Measurements from ENCODE around the gene EBPL. TPM values are rescaled to one million over a fixed set of nuclear protein-coding genes. Genes with fewer than 3 reads are reported as not detected.

Gene EBPL
- polyA plus RNA-seq, 3 donors, result 49.8 to 61.6 (median 54.5) TPM

DNA sequence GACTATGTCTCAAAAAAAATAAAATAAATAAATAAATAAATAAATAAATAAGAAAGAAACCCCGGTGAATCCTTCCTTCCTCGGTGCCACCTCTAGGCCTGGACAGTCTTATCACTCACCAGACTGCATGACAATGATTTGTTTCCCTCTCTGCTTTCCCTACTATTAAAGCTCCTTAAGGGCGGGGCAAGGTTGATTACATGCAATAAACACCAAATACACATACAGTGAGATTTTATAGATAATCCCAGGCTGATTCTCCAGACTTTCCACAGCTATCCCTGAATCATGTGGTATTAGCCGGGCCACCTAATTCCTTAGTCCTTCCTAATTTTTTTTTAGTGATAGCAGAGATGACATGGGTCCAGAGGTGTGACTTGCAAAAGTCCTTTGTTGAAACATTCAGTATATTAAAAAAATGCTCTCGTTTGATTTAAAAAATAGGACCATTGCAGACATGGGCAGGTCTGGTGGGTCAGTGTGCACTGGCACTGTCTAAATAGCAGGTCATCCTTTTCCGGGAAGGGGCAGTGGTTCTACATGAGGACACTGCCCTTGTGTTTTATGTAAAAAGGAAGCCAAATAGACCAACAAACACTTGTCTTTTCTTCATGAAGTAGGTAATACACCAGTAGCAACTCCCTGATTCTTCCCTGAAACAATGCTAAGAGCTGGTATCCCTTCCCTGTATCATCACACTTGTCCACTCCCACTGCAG lies 14.5 kb downstream of the EBPL start:
- DNase-seq (ENCODE audit: low read depth in 3 of 3, low spot score in 2 of 3), result no peak

DNA sequence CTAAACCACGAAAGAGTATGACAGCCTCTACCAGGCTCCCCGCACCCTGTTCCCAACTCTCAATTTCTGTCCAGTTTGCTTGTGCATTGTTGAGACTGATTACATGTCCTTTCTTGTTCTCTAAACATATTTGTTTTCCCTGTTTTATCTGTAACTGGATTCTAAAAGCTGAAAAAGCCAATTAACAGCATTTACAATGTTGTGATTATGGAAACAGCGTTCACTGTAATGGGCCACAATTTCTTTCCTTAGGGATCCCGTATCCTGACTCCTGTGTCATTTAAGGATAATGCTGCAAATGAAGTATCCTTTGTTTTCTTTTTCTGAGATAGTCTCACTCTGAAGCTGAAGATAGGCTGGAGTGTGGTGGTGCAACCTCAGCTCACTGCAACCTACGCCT lies 20.5 kb downstream of the EBPL start:
- no peak for DNase-seq (ENCODE audit: low read depth in 3 of 3, low spot score in 2 of 3)

DNA sequence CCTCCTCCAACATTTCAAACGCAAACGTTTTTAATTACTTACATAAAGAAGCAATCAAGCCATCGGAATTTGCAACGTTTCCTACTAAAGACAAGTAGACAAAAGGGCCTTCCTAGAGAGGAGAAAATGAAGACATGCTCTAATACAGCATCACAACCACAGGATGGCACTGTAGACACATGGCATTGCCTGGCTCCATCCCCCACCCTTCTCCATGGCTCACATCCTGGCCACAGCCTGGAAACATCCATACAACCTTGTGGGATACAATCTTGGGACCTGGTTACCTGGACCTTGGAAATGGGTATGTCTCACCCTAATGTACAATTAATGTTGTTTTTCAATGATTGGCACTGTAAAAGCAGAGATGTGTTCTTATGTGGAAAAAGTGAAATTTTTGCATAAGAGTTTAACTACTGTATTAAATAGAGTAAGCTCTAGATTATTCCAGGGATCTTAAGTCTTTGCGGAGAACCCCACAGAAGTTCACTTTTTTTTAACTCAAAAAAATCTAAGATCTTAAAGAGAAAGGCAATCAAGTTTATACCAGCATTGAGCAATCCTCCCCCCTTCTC lies 21.5 kb downstream of the EBPL start:
- peak in 1 of 3 donors; percentile 34 for DNase-seq (ENCODE audit: low read depth in 3 of 3, low spot score in 2 of 3)

DNA sequence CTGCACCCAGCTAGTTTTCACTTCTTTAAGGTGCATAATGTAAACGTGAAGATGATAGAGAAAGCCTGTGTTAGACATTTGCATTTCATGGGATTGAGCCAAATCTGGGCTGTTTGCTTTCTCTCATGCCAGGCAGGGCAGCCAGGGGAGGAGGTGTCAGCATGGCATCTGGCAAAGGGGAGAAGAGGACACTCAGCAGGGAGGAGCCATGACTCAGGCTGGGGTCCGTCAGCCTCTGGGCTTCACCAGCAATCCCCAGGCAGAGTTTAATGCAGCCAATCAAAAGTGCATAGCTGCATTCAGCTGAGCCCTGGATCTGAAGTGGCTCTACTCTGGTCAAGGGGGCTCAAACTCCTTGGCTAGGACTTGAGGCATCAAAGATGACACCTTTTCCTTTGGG lies 23.5 kb downstream of the EBPL start:
- no peak for DNase-seq (ENCODE audit: low read depth in 3 of 3, low spot score in 2 of 3)

DNA sequence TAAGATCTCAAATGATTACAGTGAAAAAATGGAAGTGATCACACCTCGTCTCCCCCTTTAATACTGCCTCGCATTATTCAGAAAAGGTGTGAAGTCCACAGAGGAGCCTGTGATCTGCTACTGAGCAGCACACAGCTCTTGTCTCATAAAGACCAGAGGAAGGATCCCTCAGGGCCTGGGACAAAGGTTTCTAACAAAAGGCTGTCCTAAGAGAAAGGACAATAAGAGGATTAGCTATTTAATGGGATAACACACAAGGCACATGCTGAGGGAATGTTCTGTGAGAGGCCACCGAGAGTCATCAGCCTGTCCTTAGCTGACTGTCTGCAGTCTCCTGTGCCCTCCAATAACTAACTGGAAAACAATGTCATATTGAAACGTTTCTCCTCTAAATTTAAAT lies 26.7 kb downstream of the EBPL start:
- DNase-seq (ENCODE audit: low read depth in 3 of 3, low spot score in 2 of 3), result no peak

DNA sequence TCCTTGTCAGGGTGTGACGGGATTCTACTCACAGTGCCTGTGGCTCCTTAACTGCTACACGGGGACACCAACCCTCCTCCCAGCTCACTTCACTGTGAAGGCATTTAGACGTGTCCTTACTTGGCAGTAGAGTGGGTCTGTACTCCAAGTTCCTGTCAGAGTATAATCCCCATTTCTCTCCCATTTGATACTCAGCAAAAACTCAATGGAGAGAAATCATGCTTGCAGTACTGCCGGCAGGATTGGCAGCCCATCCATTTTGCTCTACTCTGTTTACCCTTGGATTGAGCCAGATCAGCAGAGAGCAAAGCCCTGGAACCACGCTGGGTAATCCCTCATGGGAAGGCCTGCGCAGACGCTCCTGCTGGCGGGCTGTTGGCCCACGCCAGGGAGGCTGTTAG lies 34.0 kb downstream of the EBPL start:
- no peak for DNase-seq (ENCODE audit: low read depth in 3 of 3, low spot score in 2 of 3)

DNA sequence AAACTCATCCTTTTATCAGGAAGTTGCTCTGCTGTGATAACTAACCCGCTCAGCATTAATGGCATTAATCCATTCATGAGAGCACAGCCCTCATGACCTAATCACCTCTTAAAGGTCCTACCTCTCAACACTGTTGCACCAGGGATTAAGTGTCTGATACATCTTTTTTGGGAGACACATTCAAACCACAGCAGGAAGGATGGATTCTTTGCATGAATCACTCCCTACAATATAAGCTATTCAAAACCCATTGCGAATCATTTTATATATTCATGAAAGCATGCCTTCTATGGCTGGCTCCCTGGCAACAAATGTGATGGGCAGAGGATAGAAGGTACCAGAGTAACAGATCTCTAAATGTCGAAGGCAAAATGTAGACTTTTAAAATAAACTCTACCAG lies 35.4 kb downstream of the EBPL start:
- DNase-seq (ENCODE audit: low read depth in 3 of 3, low spot score in 2 of 3), result no peak

DNA sequence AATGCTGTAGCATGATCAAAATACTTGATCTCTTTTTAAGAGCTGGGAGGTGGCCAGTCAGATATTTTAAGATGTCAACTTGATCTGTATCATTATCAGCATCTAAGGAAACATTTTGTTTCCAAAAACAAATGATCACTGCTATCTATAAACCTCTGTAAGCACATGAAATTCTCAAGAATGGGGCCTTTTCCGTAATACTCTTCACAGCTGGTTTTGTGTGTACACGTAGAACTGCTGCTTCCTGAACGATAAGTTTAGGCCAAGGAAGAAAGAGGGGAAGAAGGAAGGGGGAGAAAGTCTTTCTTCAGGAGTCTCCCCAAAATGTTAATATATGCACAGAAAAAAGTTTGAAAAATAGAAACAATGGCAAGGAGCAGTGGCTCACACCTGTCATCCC lies 37.3 kb downstream of the EBPL start:
- no peak for DNase-seq (ENCODE audit: low read depth in 3 of 3, low spot score in 2 of 3)

DNA sequence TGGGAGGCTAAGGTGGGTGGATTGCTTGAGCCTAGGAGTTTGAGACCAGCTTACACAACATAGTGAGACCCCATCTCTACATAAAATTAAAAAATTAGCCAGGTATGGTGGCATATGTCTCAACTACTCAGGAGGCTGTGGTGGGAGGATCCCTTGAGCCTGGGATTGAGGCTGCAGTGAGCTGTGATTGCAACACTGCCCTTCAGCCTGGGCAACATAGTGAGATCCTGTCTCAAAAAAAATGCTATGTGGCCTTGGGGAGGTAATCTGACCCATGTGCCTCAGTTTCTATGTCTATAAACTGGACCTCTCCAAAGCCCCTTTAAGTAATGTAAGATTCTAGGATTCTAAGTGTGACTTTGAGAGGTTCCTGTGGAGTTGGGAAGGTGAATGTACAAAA lies 37.8 kb downstream of the EBPL start:
- no peak for DNase-seq (ENCODE audit: low read depth in 3 of 3, low spot score in 2 of 3)

DNA sequence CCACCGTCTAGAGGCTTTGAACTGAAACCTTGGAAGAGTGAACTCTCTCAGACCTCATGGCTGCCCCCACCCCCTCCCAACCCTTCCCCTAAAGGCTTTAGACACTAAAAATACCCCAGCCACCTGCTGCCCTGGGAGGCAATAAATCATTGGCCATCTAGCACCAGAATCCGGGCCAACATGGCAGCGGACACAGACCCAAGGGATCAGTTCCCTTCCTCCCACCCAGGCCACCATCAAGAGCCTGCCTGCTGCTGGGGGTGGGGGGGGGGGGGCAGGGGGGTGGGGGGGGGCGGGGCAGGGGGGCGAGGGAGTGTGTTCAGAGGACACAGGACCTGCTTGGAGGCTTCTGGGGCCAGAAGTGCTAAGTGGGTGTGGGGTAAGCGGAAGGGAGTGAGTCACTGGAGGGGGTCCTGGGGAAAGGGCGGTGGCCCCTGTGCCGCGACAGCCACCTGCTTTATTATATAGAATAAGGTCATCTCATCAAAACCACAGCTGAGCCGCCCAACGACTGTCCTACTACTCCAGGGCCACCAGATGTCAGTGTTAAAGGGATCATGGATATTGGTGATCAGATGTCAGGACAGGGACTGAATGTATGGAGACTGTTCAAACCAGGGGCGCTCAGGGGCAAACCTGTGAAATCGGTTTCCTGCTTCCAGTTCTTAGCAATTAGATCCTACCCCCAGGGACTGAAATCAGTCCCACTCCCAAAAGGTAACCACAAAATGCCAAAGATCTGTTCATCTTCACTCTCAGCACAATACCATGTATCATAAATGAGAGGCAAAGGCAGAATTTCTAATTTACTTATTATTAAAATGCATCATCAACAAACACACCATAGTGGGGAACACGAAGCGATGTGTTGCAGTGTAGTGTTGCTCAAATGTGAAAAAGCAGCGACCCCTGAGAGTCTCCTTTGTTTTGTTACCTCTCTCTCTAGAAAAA lies 38.7 kb downstream of the EBPL start:
- DNase-seq (ENCODE audit: low read depth in 3 of 3, low spot score in 2 of 3), result peak in 1 of 3 donors; percentile 17

DNA sequence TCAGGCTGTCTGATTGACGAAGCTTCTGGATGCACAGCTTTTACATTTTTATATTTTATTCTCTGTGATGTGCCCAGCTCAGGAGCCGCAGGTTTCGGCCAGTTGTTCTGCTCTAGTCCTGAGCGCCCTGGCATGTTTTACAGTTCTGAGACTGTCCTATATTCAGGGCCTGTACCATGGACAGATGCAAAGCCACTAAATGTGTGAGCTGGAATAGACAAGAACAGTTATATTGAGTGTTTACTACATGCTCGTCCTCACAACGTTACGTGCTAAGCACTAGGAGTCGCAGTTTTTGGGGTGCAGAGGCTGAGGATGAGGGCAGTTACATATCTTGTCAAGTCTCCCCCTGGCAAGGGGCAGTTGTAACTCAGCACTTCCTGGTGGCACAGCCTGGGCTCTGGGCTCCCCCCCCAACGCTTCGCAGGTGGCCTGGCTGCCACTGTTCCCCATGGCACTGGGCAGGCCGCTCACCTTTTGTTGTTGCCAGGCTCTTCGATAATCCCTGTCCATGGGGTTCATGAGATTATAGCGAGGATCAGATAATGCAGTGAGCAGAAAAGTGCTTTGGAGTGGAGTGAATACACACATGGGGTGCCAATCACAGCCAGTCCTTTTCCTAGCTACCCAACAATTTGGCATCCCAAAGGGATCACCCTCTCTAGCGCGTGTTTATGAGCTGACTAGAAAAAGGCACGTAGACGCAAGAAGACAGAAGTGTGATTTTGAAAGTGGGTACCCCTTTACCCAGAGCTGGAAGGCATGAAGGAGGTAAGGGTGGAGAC lies 39.5 kb downstream of the EBPL start:
- no peak for DNase-seq (ENCODE audit: low read depth in 3 of 3, low spot score in 2 of 3)

DNA sequence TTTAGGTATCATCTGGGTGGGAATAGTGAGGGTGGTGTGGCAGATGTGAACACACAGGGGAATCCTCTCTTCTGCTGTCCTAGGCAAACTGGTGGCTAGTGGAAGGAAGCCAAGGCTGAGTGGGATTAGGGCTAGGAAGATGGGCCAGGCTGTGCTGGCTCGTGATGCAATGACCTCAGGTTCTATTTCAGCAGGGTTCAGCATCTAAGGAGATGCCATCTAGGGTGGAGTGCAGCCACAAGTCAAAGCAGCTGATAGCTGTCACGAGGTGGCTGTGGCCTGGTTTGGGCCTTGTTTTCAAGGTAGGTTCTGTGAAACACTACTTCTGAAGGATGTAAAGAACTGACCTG lies 41.3 kb downstream of the EBPL start:
- DNase-seq (ENCODE audit: low read depth in 3 of 3, low spot score in 2 of 3), result no peak

DNA sequence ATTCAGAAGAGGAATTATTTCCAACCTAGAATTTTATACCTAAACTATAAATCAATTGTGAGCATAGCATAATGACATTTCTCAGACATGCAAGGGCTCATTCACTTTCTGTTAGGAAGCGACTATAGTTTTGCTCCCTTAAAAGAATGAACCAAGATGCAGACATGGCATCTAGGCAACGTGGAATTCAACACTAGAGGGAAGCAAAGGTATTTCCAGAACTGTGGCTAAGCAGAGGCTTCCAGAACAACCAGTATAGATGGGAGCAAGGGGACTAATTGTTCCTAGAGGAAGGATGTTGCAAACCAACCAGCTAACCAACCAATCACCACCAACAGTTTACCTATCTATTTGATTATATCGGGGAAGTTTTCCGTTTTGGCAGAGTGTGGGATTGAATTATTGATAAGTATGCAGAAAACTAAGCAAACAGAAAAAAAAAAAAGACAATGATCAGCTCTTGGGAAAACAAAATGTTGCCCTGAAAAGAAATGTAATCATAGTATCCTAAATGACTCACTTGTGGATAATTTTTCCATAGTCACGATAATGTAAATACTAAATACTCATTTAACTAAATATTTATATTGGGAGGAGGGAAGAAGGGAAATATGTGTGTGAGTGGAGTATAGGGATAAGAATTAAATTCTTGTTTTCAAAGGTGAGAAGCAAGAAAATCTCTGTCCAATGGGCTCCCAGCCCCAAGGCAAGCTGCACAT lies 41.9 kb downstream of the EBPL start:
- no peak for DNase-seq (ENCODE audit: low read depth in 3 of 3, low spot score in 2 of 3)

DNA sequence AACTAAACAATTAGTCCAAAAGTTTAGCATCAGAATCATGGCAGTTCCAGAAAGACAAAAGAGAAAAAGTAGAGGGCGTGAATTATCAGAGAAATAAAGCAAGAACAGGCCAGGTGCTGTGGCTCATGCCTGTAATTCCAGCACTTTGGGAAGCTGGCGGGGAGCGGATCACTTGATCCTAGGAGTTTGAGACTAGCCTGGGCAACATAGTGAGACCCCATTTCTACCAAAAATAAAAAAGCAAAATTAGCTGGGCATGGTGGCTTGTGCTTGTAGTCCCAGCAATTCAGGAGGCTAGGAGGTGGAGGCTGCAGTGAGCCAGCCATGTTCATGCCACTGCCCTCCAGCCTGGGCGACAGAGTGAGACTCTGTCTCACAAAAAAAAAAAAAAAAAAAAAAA lies 44.6 kb downstream of the EBPL start:
- DNase-seq (ENCODE audit: low read depth in 3 of 3, low spot score in 2 of 3), result no peak

DNA sequence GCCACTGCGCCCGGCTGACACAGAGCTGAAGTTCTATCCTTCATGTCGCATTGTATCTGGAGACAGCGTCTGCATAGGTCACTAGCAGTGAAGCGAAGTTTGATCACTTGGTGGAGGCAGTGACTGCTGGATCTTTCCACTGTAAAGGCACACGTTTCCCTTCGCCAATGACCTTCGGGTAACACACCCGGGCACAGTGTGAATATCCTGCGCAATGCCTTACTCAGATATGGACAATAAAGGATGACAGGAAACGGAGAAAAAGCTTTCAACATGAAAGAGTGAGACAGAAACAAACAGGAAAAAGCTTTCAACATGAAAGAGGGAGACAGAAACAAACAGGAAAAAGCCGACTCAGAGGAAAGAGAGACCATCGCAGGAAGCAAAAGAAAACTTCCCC lies 45.8 kb downstream of the EBPL start:
- DNase-seq (ENCODE audit: low read depth in 3 of 3, low spot score in 2 of 3), result no peak

DNA sequence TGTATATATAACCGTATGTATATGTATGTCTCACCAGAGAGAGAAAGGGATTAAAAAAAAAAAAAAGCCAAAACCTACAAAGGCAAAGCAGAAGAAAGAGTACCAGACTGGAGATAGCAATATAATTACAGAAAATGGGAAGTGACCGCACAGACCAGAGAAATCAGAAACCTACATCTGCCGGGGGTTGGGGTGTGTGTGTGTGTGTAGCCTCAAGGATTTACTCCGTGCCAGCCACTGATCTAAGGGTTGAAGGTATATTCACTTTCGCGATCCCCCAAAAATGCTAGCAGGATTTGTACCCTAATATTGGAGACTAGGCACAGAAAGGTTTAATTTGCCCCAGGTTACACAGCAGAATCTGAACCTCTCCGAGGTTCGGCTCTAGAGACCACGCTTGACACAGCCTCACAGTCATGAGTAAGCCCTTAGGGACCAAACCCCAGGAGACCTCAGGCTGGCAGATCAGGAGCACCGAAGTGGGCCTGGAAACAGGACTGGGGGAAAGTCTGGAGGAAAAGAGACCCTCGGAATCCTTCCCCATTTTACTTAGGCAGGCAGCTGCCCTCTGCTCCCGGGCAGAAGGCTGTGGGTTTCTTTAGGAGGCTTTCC lies 48.1 kb downstream of the EBPL start:
- DNase-seq (ENCODE audit: low read depth in 3 of 3, low spot score in 2 of 3), result no peak

DNA sequence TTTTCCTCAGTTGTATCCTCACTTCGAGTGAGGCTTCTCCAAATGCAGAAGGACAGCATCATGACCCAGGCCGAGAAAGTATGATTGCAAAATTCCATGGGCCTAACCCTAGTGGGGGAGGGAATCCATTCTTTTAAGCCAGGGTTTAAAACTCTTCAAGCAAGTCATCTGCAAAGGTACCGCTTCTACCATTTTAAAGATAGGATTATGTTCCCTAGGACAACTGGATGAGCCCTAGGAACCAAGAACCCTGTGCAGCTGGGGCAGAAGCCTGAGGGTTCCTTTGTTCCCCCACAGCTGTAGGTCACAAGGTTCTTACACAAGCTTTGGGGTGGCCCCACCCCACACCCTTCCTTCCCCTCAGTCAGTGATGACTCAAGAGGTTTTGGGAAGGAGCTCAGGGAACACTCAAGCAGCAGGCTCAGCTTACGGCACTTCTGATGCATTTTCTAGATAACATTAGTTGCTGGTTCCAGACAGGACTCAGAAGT lies 49.4 kb downstream of the EBPL start:
- DNase-seq (ENCODE audit: low read depth in 3 of 3, low spot score in 2 of 3), result no peak

DNA sequence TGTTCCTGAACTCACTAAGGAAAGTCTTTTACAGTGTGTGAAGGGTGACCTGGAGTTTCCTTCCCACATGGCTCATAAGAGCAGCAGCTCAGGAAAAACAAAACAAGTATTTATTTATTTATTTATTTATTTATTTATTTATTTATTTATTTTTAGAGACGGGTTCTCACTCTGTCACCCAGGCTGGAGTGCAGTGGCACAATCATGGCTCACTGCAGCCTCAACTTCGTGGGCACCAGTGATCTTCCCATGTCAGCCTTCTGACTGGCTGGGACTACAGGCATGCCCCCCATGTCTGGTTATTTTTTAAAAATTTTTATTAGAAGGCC lies 52.6 kb downstream of the EBPL start:
- DNase-seq (ENCODE audit: low read depth in 3 of 3, low spot score in 2 of 3), result no peak

DNA sequence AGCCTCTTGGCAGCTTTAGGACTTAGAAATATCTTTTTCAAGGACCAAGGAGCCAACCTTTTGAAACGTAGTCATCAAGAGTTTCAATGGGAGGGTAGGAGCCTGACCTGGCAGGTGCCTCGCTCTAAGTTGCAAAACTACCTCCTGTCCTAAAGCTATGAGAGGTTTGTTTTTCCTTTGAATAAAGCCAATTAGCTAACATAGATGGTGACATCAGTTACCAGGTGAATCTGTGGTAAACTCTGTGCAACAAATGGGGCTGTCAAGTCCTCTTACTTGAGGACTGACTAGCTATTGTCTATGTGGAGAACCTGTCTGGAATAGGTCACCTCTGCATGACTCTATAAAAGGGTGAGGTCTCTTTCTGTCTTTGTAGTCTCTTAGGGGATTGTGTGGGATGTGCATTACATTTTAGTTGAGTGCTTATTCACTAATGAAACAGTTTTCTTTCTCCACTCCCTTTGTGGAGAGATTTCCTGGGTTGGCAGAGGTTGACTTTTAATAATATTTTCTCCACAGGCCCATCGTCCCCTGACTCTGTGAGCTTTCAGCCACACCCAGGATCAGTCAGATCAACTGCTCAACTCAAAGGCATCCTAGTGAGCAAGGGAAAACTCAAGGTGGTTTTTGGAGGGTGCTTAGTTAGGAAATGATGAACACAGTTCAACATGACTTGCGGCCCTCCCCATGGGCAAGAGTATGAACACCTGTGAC lies 53.1 kb downstream of the EBPL start:
- no peak for DNase-seq (ENCODE audit: low read depth in 3 of 3, low spot score in 2 of 3)

All from right renal cortex interstitium (tissue), 3 donors.